ENCODE measurements around the gene AMN1.

- TF ChIP-seq CTCF (IDR thresholded peaks at IDR 0.05) (no peak), POLR2A (IDR thresholded peaks at IDR 0.05) (no peak)
Measured at GRCh38 chr12:31750747-31751039, 21.9 kb upstream of the AMN1 start.

All from testis (tissue), 2 donors.